Measurements from ENCODE around the gene OR4X1.

DNA sequence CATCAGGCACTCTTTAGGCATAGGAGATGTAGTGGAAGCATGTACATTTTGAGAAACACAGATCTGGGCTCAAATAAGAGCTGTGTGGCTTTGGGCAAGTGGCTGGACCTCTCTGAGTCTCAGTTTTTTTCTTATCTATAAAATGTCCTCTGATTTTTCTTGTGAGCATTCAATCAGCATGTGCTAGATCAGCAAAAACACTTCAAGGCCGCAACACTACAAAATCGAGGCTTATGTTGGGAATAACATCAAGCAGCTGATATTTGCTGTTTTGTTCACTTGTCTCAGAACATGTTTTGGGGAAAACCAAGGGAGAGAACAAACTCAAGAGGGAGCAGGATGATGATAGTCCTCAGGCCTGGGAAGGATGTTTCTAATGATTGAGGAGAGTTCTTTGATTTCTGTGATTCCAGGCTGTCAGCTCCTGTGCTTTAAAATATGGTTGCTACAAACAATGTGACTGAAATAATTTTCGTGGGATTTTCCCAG is at the start of gene OR4X1:
- TF ChIP-seq, protein P1, sequence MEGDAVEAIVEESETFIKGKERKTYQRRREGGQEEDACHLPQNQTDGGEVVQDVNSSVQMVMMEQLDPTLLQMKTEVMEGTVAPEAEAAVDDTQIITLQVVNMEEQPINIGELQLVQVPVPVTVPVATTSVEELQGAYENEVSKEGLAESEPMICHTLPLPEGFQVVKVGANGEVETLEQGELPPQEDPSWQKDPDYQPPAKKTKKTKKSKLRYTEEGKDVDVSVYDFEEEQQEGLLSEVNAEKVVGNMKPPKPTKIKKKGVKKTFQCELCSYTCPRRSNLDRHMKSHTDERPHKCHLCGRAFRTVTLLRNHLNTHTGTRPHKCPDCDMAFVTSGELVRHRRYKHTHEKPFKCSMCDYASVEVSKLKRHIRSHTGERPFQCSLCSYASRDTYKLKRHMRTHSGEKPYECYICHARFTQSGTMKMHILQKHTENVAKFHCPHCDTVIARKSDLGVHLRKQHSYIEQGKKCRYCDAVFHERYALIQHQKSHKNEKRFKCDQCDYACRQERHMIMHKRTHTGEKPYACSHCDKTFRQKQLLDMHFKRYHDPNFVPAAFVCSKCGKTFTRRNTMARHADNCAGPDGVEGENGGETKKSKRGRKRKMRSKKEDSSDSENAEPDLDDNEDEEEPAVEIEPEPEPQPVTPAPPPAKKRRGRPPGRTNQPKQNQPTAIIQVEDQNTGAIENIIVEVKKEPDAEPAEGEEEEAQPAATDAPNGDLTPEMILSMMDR (IDR thresholded peaks at IDR 0.05; ENCODE audit: insufficient read depth, low read length) = no peak
- TF ChIP-seq POLR2AphosphoS5 (IDR thresholded peaks at IDR 0.05; ENCODE audit: low read depth) (no peak), GABPA (IDR thresholded peaks at IDR 0.05; ENCODE audit: low read depth) (no peak)
- TF ChIP-seq, protein P2, sequence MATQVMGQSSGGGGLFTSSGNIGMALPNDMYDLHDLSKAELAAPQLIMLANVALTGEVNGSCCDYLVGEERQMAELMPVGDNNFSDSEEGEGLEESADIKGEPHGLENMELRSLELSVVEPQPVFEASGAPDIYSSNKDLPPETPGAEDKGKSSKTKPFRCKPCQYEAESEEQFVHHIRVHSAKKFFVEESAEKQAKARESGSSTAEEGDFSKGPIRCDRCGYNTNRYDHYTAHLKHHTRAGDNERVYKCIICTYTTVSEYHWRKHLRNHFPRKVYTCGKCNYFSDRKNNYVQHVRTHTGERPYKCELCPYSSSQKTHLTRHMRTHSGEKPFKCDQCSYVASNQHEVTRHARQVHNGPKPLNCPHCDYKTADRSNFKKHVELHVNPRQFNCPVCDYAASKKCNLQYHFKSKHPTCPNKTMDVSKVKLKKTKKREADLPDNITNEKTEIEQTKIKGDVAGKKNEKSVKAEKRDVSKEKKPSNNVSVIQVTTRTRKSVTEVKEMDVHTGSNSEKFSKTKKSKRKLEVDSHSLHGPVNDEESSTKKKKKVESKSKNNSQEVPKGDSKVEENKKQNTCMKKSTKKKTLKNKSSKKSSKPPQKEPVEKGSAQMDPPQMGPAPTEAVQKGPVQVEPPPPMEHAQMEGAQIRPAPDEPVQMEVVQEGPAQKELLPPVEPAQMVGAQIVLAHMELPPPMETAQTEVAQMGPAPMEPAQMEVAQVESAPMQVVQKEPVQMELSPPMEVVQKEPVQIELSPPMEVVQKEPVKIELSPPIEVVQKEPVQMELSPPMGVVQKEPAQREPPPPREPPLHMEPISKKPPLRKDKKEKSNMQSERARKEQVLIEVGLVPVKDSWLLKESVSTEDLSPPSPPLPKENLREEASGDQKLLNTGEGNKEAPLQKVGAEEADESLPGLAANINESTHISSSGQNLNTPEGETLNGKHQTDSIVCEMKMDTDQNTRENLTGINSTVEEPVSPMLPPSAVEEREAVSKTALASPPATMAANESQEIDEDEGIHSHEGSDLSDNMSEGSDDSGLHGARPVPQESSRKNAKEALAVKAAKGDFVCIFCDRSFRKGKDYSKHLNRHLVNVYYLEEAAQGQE (IDR thresholded peaks at IDR 0.05; ENCODE audit: insufficient replicate concordance, low read depth) = no peak

Data from HL-60 (cell line).